GM21367 (cell line): ENCODE data around the gene PARVA.
"Not testable (repeated sequence)": the region's sequence is repeated elsewhere in the genome, so short reads cannot be mapped to it uniquely, and the experiment has no call there.

Experiments
- ATAC-seq: cut with Tn5 transposase; IDR thresholded peaks from one replicate; pipeline ENCODE4 v1.9.1; 2021; ENCODE audit not compliant: unreplicated experiment

PARVA gene

GRCh38 chr11:12377106-12377823, at the start of gene PARVA:
PARVA (plus strand) TSS chr11:12377571; CDS start chr11:12377648, 77 bp downstream.
- no peak for ATAC-seq

GRCh38 chr11:12329169-12329568, 48.2 kb upstream of the PARVA start:
- no peak for ATAC-seq

GRCh38 chr11:12329797-12330196, 47.6 kb upstream of the PARVA start:
- no peak for ATAC-seq

GRCh38 chr11:12330485-12331231, 46.7 kb upstream of the PARVA start:
- ATAC-seq = no peak

GRCh38 chr11:12331239-12331874, 46.0 kb upstream of the PARVA start:
- ATAC-seq = no peak

- no peak for ATAC-seq
These were observed 33.8 kb upstream of the PARVA start for GRCh38 chr11:12343526-12343925.

GRCh38 chr11:12353534-12353933, 23.8 kb upstream of the PARVA start:
- no peak for ATAC-seq

- ATAC-seq = no peak
These were observed 22.4 kb upstream of the PARVA start for GRCh38 chr11:12354750-12355545.

GRCh38 chr11:12356944-12357655, 20.3 kb upstream of the PARVA start:
- ATAC-seq = no peak

GRCh38 chr11:12357697-12358096, 19.7 kb upstream of the PARVA start:
- not testable (repeated sequence) for ATAC-seq

- ATAC-seq = no peak
These were observed 18.8 kb upstream of the PARVA start for GRCh38 chr11:12358302-12359188.

- no peak for ATAC-seq
These were observed 17.6 kb upstream of the PARVA start for GRCh38 chr11:12359761-12360160.

GRCh38 chr11:12361682-12362081, 15.7 kb upstream of the PARVA start:
- ATAC-seq = no peak

- no peak for ATAC-seq
These were observed 14.5 kb upstream of the PARVA start for GRCh38 chr11:12362857-12363256.

GRCh38 chr11:12363373-12363772, 14.0 kb upstream of the PARVA start:
- no peak for ATAC-seq

- not testable (repeated sequence) for ATAC-seq
These were observed 11.3 kb upstream of the PARVA start for GRCh38 chr11:12365965-12366575.

- not testable (repeated sequence) for ATAC-seq
These were observed 10.3 kb upstream of the PARVA start for GRCh38 chr11:12367057-12367456.

- no peak for ATAC-seq
These were observed 5.3 kb upstream of the PARVA start for GRCh38 chr11:12372111-12372510.

- ATAC-seq = no peak
These were observed 1.7 kb upstream of the PARVA start for GRCh38 chr11:12375720-12376119.
